HG03045 (cell line): Measurements from ENCODE around the gene PHF21B.

ENCODE experiments used
- ATAC-seq: cut with Tn5 transposase; IDR thresholded peaks from one replicate; pipeline ENCODE4 v1.9.1; 2021; ENCODE audit warnings: mild to moderate bottlenecking, moderate library complexity; ENCODE audit not compliant: unreplicated experiment

The PHF21B gene

DNA sequence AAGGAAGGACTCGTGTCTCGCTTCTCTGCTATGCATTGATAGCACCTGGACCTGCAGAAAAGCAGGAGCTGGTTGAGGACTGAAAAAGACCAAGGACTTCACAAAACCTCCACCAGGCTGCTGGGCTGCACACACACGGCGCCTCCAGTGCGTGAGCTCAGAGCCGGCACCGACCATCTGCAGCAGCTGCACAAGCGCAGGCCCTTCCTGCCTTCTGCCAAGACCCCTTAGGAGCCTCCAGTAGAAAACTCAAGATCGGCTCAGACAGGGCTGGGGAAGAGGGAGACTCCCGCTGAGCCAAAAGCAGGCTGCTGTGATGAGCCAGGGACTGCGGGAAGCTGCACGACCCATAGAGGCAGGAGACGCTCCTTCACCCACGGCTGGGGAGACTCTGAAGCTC is 70.9 kb downstream of the PHF21B start:
- ATAC-seq, result no peak

DNA sequence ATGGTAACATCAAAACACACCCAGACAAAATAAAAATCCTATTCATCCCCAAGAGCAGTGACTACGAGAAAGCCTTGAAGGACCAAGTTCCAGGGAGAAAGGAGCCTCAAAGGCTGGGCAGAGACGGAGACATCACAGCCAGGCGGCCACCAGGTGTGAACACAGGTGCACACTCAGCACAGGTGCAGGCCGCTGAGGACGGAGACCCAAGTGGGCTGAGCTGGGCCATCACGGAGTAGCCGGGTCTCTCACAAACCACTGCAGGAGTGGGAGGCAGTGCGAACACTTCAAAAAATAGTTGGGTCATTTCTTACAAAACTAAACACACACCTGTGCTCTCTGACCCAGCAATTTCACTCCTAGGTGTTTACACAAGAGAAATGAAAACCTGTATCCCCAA is 72.6 kb downstream of the PHF21B start:
- no peak for ATAC-seq

DNA sequence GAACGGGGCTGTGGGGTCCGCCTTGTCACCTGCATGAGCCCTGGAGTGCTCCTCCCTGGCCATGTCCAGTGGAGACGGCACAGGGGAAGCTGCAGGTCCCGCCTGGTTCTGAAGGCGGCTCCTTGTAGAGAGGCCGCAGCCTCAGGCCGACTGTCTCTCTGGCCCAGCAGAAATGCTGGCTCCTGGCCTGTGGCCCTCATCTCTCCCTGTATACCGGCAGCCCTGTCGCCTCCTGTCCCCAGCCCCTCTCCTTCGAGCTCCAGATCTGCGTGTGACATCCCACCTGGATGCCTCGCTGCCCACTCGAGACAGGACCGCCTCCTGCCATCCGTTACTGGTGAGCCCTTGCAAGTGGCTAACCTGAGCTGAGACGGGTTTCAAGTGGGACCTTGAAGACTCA is 73.6 kb downstream of the PHF21B start:
- ATAC-seq, result no peak

DNA sequence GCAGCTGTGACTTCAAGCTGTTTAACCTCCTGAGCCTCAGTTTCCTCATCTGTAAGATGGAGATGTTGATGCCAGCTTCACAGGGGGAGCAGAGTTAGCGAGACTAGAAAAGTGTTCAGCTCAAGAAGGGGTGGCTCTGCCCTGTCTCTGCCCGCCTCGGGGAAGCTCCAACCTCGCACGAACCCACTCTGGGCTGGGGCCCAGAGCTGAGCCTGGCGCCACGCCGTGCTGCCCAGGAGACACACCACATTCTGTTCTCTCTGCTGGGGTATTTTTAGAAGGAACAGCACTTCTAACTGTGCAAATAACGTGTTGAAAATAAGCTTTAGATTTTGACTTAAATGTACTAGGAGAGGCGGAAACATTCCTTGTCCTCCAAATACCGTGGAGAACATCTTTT is 74.1 kb downstream of the PHF21B start:
- no peak for ATAC-seq

DNA sequence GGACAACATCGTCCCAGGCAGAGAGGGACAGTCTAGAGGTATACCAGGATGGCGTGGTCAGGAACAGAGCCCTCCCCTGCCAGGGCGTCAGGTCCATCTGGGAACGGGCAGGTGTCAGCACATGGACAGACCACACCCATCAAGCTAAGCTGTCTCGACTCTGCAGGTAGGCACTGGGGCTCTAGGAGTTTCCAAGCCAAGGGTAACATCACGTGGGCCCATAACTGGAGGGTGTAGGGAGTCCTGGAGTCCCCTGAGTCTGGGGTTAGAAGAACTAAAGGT is 75.4 kb downstream of the PHF21B start:
- ATAC-seq, result no peak

DNA sequence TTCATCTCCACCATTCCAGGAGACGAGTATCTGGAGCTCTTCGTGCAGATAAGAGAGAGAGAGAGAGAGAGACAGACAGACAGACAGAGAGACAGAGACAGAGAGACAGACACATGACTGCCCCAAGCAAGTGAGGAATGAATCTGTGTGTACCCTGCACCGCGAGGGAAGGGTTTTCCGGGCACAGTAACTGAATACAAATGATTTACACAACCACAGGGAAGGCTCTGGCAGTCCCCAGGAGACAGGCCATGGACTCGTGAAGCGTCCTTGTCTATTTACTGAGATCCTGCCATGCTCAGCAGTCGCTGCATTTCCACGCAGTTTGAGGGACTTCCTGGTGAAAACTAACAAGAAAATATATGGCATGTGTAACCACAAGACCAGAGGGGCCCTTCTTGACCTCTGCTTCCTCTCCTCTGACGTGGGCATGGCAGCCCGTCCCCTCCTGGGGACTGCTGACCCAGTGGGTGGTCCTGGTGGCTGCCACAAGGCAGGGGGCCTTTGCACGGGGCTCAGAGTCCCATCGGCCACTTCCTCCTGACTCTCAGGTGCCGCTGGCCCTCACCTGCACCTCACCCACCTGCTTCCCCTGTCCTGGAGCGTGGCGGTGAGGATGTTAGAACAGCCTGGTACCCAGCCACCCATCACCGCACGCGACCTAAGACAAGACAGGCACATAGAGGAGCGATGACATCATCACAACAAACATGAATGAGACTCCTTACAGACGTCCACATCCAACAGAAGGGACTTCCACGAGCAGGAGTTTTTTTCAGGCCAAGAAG is 75.9 kb downstream of the PHF21B start:
- ATAC-seq, result no peak

DNA sequence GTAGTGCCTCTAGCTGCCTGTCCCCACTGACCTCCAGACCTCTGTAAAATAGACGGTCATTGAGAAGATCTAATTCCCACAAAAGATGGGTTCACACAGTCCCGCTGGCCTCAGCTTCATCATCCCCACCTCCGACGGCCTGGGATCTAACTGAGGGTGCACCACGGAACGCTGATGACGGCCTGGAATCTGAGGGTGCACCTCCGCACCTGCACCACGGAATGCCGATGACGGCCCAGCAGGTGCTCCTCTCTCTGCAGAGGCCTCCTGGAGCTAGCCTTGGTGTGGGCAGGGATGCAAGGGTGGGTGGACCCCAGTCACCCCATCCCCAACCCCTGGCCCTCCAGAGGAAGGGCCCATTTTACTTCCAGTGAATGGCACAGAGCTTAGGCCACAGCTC is 77.3 kb downstream of the PHF21B start:
- ATAC-seq, result no peak

DNA sequence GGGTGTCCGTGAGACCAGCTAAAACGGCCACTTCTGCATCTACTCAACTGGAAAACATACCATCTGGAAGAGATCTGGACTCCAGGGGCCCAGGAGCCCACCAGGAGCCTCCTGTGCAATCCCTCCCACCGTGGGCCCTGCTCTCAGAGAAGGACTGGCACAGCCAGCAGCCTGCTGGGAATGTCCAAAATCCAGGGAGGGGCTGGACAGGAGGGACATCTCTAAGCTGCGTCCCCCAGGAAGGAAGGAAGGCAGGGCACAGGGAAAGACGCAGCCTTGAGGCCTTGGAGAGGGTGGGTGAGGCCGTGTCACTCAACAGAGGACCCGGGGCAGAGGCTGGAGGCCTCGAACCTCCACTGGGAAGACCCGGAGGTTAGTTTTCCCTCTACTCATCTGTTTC is 78.0 kb downstream of the PHF21B start:
- no peak for ATAC-seq

DNA sequence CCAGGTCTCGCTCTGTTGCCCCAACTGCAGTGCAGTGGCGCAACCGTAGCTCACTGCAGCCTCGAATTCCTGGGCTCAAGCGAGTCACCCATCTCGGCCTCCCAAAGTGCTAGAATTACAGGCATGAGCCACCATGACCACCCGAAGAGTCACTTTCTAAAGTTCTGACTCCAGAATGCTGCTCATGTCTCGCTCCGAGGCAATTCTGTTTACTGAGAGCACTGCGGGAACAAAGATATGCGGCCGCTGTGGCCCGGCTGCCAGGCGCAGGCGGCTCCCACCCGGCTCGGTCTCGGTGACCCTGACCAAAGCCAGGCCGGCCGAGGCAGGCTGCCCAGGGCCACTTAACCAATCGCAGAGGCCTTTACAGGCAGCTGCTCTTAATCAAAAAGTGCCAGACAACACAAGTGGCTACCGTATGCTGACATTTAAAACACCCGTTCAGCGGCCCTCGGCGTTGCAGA is 78.7 kb downstream of the PHF21B start:
- ATAC-seq, result no peak

DNA sequence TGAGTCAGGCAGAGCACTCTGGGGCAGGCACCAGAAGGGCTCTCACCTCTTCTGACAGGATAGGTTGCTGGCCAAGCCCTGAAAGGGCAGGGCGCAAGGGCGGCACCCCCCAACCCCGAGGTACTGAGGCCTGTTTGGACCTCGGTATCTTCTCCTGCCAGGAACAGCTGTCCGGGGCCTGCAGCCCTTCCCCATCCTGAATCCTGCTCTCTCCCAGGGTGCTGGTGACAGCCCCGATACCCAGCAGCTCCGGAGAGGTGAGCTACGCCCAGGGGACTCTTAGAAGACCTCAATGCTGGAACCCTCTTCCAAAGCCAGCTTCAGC is 79.1 kb downstream of the PHF21B start:
- ATAC-seq, result no peak

DNA sequence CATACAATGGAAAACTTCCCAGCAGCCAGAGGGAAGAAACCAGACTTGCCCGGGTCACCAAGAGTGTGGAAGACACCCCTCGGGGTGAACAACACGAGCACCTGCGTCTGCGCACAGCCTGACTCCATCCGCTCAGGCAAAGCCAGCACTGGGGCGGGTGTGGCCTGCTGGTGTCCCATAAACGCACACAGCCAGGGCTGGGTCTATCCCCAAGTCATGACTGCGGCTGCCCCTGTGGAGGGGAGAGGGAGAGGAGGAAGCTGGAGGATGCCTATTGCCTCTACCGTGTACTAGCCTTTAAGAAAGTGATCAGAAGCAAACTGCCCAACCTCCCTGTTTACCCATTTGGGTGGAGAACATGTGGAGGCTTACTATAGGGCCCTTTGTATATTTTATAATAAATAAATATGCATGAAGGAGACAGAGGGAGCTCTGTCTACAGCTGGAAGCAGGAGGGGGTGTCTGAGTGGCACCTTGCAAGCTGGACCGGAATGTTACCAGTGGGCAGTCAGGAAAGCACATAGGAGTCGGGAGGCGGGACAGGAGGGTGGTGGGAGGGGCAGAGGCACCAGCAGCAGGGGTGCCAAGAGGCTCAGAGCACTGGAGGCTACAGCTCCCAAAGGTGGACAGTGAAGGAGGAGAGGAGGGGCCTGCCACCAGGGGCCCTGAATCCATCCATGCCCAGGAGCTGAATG is 79.6 kb downstream of the PHF21B start:
- no peak for ATAC-seq

DNA sequence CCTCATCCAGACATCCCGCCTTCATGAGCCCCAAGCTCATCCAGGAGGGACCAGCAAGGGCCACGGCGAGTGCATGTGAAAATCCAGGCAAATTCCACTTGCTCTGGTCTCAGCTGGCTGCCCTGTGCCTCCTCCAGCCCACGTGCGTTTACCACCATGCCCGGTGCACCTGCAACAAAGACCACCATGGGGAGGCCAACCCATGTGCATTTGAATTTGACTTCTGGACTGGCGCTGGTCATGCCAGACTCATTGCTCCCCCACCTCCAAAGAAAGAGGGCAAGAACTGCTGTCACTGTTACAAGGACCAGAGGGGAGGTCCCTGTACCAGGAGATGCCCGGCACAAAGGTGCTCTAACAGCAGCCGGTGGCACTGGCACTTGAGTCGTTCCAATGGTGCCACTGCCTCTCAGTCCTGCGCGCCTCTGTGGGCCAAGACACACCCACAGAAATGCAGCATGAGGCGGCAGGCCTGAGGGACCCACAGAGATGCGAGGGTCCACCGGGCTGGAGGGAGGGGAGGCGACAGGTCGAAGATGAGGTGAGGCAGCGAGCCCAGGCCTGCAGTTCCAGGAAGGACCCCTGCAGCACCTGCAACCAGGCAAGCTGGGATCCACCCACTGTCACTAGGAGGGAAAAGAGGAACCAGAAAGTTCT is 80.3 kb downstream of the PHF21B start:
- no peak for ATAC-seq

DNA sequence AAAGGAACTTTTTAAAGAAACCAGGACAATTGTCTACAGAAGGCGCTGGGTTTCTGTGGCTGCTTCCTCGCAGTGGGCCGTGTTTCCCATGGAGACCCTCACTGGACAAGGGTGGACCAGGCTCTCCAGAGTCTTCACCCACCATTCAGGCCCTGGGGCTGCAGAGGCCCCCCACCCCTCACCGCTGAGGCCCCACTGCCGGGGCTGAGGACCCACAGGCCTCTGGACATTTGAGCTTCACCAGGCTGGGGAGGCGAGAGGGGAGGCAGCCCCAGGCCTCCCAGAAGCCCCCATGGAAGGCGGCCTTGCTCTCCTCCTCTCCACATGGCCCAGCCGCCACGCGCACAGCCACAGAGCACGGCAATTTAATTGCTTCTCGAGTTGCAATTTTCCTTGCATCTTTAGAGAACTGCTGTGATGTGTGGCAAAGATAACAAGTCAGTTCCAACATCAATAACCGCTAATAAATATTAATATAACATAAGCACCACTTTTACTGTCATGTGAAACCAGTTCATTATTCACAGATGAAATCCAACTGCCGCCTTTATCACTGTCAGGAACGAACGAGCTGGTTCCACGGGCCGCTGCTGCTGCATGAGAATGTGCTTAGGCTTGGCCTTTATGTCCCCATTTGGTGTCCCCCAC is 81.0 kb downstream of the PHF21B start:
- no peak for ATAC-seq

DNA sequence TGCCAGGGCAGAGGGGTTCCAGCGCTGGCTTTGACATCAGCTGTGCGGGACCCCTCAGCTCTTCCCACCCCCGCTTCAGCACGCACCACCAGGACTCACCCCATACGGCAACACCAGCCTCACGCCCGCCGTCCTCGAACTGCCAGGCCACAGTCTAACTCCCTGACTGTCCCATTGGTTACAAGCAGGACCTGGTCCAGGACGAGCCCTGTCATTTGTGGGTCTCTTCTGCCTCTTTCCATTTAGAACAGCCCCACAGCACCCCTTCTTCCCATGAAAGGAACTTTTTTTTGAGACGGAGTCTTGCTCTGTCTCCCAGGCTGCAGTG is 81.7 kb downstream of the PHF21B start:
- ATAC-seq, result no peak

DNA sequence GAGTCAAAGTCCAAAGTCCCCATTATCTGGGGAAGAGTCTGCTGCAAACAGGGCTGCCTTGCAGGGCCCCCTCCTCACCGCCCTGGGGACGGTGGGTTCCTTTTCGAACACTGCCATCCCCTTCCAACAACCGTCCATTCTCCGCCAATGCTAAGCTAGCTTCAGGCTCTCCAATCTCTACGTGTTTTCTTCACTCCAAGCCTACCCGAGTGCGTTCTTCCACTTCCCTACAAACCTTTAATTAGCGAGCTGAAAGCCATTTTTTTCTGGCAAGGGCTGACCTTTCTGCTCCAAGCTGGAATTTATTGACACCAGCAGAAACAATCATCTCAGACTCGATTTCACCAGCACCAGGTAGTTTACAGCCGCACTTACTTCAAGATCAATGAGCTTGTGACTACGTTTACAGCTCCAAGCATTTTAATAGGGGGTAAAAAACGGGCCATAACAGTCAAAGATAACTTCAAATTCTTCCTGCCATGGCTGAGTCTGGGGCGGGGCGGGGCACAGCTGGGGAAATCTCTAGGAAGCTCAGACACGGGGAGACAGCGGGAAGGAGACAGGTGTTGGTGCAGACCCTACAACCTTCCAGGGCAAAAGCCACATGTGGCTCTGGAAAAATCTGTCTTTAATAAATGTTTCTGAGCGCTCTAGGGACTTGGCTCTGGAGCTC is 82.2 kb downstream of the PHF21B start:
- no peak for ATAC-seq

DNA sequence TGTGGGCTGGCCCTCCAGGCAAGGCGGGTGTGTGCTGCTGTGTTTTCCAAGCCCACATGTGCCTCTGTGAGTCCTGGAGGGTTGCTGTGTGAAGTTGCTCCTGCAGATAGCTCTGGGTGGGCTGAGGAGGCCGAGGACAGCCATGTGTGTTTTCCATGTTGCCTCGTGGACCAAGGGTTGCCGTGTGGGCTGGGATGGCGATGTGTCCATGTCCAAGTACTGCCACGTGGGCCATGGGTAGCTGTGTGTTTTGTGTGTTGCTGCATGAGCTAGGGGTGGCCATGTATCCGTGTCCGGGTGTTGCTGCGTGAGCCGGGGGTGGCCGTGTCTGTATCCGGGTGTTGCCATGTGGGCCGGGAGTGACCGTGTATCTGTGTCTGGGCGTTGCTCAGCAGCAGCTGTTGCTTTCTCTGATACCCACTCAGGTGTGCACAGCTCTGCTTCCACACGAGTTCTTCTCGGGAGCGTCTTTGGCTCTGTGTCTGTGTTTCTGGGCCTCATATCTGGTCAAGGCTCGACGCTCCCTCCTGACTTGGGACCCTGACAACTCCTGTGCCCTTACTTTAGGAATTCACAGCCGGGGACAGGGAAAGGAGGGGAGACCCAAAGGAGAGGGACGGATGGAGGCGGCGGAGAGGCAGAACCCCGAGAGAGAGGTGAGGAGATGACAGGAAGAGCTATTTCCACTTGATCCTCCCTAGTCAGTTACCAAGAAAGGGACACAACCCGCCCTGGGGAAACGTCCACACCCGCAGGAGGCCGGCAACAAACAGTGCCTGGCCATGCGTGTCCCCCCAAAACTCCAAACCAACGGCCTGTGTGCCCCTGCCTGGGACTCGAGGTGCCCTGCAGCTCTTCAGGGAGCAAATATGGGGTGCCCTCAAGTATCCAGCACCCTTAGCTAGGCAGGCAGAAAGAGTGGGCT is 83.1 kb downstream of the PHF21B start:
- ATAC-seq, result no peak

DNA sequence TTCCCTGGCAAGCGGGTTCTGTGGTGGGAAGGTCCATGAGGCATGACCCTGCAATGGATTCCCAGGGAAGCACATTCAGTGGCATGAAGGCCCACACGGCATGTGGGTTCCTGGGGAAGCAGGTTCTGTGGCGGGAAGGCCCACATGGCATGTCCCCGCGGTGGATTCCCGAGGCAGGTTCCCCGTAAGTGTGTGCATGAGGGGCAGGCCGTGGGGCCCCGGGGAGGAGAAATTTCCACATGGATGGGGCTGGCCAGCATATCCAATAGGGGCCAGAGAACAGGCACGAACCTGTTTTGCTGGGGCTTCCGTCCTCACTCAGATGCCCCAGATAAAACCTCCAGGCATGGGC is 83.7 kb downstream of the PHF21B start:
- ATAC-seq, result no peak

DNA sequence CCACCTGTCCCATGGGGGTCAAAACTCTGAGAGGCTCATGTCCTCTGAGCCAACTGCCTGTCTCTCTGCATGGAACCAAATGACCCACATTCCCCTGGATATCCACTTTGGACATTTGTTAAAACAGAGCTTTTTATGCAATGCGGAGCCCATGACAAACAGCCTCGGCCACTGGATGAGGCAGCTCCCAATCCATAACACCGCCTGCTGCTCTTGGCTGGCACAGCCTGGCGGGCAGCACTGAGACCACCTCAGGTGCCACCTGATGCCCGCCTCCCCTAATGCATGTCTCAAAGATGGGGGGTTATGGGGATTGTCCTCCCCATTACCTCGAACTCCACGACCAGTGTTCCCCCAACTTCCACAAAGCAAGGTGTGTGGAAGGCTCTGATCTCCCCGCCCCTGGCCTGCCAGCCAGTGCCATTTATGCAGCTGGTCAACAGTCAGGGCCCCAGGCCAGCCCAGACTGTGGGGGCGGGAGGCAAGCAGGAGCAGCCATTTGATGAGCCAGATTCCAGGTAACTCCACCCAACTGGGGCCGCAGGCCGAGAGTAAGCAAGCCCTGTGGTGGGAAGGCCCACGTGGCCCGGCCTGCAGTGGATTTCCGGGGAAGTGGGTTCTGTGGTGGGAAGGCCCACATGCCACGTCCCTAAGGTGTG is 84.2 kb downstream of the PHF21B start:
- ATAC-seq, result no peak

DNA sequence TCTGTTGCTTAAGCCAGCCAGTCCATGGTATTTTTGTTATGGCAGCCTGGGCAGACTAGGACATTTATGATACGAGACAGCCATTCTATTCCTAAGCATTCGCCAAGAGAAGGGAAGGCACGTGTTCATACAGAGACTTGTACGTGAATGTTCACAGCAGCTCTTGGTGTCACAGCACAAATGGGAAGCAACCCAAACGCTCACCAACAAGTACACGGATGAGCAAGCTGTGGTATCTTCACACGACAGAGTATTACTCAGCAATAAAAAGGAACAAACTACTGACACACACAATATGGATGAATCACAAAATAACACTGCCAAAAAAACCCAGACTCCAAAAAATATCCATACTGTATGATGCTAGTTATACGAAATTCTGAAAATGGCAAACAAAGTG is 85.1 kb downstream of the PHF21B start:
- no peak for ATAC-seq

DNA sequence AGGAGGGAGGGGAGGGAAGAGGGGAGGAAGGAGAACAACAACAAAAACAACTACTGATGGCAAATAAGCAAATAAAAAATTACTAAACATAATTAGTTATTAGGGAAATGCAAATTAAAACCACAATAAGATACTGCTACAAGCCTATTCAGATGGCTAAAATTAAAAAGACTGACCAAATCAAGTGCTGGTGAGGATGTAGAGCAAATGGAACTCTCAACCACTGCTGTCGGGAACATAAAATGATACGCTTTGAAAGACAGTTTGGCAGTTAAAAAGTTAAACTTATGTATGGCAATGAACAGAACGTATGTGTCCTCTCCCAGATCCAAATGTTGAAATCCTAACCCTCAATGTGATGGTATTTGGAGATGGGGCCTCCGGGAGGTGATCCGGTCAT is 85.7 kb downstream of the PHF21B start:
- ATAC-seq, result no peak
